ENCODE results near the gene RFX2.

Gene RFX2

DNA sequence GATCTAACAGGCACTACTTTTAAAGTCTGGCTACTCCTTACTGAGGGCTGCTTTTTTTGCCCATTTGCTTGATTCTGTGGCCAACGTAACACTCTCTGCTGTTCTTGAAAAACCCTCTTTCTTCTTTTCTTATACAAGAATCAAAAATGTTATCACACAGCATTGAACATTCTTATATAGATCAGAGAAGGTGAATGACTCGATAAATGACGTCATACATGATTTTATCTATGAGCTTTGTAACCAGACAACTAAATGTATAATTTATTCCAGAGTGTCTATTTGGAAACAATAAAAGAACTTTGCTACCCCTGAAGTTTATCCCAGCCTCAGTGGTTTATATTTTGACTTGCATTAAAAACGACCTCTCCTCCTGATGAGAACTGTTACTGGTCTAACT, 12.4 kb downstream of the RFX2 start:
- no peak for TF ChIP-seq ELF4 (IDR thresholded peaks at IDR 0.05)
- TF ChIP-seq LEF1 (IDR thresholded peaks at IDR 0.05; ENCODE audit: borderline replicate concordance), result no peak
- TF ChIP-seq, protein P1, sequence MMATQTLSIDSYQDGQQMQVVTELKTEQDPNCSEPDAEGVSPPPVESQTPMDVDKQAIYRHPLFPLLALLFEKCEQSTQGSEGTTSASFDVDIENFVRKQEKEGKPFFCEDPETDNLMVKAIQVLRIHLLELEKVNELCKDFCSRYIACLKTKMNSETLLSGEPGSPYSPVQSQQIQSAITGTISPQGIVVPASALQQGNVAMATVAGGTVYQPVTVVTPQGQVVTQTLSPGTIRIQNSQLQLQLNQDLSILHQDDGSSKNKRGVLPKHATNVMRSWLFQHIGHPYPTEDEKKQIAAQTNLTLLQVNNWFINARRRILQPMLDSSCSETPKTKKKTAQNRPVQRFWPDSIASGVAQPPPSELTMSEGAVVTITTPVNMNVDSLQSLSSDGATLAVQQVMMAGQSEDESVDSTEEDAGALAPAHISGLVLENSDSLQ (IDR thresholded peaks at IDR 0.05), result no peak
- no peak for TF ChIP-seq TARDBP (IDR thresholded peaks at IDR 0.05)
- no peak for TF ChIP-seq L3MBTL2 (conservative IDR thresholded peaks at IDR 0.05)
- TF ChIP-seq NFRKB (IDR thresholded peaks at IDR 0.05), result no peak
- no peak for TF ChIP-seq SUZ12 (IDR thresholded peaks at IDR 0.05)
- TF ChIP-seq FOXM1 (IDR thresholded peaks at IDR 0.05; ENCODE audit: borderline replicate concordance), result no peak
- no peak for TF ChIP-seq CTBP1 (IDR thresholded peaks at IDR 0.05; ENCODE audit: borderline replicate concordance)
- CTCF ChIA-PET, result interaction anchor here (1.1 kb wide), 1 partner anchor 80 kb away, joined by 4 read pairs; no protein-coding TSS in a partner anchor
- POLR2A ChIA-PET, result no interaction called here
- no peak for DNase-seq (ENCODE audit: extremely low spot score)

DNA sequence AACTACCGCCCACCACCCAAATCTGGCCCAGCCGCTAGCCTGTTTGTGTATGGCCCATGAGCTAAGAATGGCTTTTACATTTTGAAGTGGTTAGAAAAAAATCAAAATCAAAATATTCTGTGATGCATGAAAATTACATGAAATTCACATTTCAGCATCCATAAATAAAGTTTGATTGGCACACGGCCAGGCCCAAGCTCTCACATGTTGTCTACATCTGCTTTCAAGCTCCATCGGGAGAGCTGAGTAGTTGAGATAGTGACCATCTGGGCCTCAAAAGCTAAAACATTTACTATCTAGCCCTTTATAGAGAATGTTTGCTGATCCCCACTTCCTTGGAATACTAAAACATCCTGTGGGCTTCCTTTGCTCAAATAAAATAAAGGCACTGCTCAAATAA, 14.5 kb downstream of the RFX2 start:
- ChIA-PET CTCF (no interaction called here), POLR2A (no interaction called here)
- DNase-seq (ENCODE audit: extremely low spot score), result no peak
- TF ChIP-seq TARDBP (IDR thresholded peaks at IDR 0.05), result no peak
- TF ChIP-seq, protein P1 (IDR thresholded peaks at IDR 0.05), result no peak
- no peak for TF ChIP-seq FOXM1 (IDR thresholded peaks at IDR 0.05; ENCODE audit: borderline replicate concordance)
- TF ChIP-seq FOXK2 (IDR thresholded peaks at IDR 0.05), result no peak
- no peak for TF ChIP-seq L3MBTL2 (conservative IDR thresholded peaks at IDR 0.05)
- TF ChIP-seq FOXA1 (IDR thresholded peaks at IDR 0.05), result no peak
- no peak for TF ChIP-seq NFRKB (IDR thresholded peaks at IDR 0.05)
- no peak for TF ChIP-seq ZNF384 (IDR thresholded peaks at IDR 0.05)
- no peak for TF ChIP-seq SP1 (IDR thresholded peaks at IDR 0.05)
- TF ChIP-seq ELF4 (IDR thresholded peaks at IDR 0.05), result no peak
- TF ChIP-seq HDGF (IDR thresholded peaks at IDR 0.05; ENCODE audit: borderline replicate concordance), result no peak

DNA sequence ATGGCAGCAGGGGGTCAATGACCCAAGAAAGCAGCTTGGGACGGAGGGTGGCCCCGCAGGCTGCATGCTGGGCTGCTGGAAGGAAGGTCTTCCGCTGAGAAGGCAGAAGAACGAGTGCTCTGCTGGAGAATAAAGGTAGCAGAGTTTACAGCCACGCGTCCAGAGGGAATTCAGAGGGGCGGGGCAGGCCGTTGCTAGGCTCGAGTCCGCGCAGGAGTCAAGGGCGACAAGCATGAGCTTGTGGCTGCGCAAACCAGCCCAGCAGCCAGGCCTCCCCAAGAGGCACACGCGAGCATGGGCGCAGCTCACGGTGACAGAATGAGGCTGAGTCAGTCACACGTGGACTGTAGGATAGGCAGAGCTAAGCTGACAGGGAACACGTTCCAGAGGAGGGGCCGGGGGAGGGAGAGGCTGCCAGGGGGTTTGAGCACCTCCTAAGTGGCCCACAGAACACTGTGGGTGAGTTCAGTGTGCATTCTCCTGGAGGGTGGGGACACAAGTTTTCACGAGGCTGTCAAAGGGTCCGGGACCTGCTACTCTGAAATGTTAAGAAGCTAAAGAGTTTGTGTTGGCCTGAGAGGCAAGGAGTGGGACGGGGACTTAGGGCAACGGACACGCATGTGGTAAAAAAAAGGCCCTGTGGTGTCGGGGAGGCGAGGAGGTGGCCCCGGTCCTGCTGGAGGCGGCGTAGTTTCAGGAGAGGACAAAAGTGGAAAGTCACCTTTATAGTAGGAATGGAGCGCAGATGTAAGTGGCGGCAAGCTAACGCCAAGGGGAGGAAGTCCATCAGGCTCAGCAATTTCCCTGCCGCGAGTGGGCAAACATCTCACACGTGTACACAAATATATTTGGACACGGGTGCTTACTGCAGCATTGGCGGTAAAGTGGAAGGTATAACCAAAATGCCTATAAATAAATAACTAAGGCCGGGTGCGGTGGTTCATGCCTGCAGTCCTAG, 17.7 kb downstream of the RFX2 start:
- CTCF ChIA-PET, result interaction anchor here (0.9 to 1.2 kb wide), 2 partner anchors 16 to 33 kb away, joined by 3 to 5 read pairs; no protein-coding TSS in a partner anchor
- DNase-seq (ENCODE audit: extremely low spot score), result peak; percentile 70
- TF ChIP-seq FOXA1 (IDR thresholded peaks at IDR 0.05) (no peak), BHLHE40 (IDR thresholded peaks at IDR 0.05; ENCODE audit: borderline replicate concordance) (no peak), SP1 (IDR thresholded peaks at IDR 0.05) (no peak), TARDBP (IDR thresholded peaks at IDR 0.05) (no peak)
- TF ChIP-seq, protein P1 (IDR thresholded peaks at IDR 0.05), result no peak
- POLR2A ChIA-PET, result interaction anchor here (1.0 to 1.6 kb wide), 4 partner anchors 13 to 19 kb away, joined by 4 to 9 read pairs (median 8); no protein-coding TSS in a partner anchor

DNA sequence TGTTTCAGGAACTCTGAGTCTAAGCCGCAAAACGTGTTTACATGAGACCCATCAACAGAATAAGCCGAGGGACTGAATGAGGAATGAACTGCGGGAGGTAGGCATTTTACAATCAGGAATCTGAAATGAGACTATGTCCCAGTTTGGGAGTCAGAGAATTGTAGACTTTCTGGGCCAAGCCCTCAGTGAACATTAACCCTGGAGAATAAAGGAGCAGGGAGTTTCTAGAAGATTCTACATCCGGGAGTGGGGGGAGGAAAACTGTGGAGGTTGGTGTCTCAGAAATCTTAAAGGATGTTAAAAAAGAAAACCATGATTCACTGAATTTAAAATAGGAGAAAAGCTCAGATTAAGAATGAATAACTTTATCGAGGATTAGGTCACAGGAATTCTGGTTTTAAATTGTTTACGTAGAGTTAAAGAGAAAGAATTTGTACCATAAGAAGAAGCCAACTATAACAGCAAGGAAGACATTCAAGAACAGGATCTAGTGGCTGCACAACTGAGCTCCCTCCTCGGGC, 18.5 kb downstream of the RFX2 start:
- TF ChIP-seq BHLHE40 (IDR thresholded peaks at IDR 0.05; ENCODE audit: borderline replicate concordance) (no peak), SUZ12 (IDR thresholded peaks at IDR 0.05) (no peak), ARNT (IDR thresholded peaks at IDR 0.05) (no peak), FOXA1 (IDR thresholded peaks at IDR 0.05) (no peak), FOXM1 (IDR thresholded peaks at IDR 0.05; ENCODE audit: borderline replicate concordance) (no peak), NFRKB (IDR thresholded peaks at IDR 0.05) (no peak), SP1 (IDR thresholded peaks at IDR 0.05) (no peak), LEF1 (IDR thresholded peaks at IDR 0.05; ENCODE audit: borderline replicate concordance) (no peak), CTBP1 (IDR thresholded peaks at IDR 0.05; ENCODE audit: borderline replicate concordance) (no peak), ELF4 (IDR thresholded peaks at IDR 0.05) (no peak), ZNF384 (IDR thresholded peaks at IDR 0.05) (no peak), HDGF (IDR thresholded peaks at IDR 0.05; ENCODE audit: borderline replicate concordance) (no peak)
- CTCF ChIA-PET, result interaction anchor here (1.2 kb wide), 1 partner anchor 34 kb away, joined by 5 read pairs; no protein-coding TSS in a partner anchor
- POLR2A ChIA-PET, result interaction anchor here (1.0 to 1.6 kb wide), 4 partner anchors 14 to 19 kb away, joined by 4 to 9 read pairs (median 8); no protein-coding TSS in a partner anchor
- DNase-seq (ENCODE audit: extremely low spot score), result no peak

DNA sequence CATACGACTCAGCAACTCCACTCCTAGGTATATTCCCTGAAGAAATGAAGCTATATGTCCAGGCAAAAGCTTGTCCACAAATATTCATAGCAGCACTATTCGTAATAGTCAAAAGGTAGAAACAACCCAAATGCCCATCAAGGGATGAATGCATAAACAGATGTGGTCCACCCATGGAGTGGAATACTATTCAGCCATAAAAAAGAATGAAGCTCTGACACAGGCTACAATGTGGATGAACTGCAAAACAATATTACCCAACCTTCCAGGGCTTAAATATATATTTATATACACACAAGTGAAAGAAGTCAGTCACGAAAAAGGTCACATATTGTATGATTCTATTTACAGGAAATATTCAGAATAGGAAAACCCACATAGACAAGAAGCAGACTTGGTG, 19.7 kb downstream of the RFX2 start:
- TF ChIP-seq FOXM1 (IDR thresholded peaks at IDR 0.05; ENCODE audit: borderline replicate concordance) (no peak), TARDBP (IDR thresholded peaks at IDR 0.05) (no peak), ARNT (IDR thresholded peaks at IDR 0.05) (no peak), ZNF384 (IDR thresholded peaks at IDR 0.05) (no peak)
- ChIA-PET CTCF (no interaction called here), POLR2A (no interaction called here)
- no peak for DNase-seq (ENCODE audit: extremely low spot score)

- TF ChIP-seq SUZ12 (IDR thresholded peaks at IDR 0.05), result no peak
- TF ChIP-seq, protein P1 (IDR thresholded peaks at IDR 0.05), result peak; percentile 35; the same call in 1 of the 2 replicates
- ChIA-PET CTCF (no interaction called here), POLR2A (no interaction called here)
- DNase-seq (ENCODE audit: extremely low spot score), result no peak
These were observed 21.7 kb downstream of the RFX2 start for GRCh38 chr19:6088602-6089049.
